ENCODE measurements around the gene TGFBR2. TPM values are rescaled to one million over a fixed set of nuclear protein-coding genes. Genes with fewer than 3 reads are reported as not detected.

The TGFBR2 gene
- total and polyA plus RNA-seq, 10 of the 15 experiments (the other 5 are each of a cell fraction or from before 2014, with no cell fraction given) = 0.02 to 0.98 (median 0.18) TPM; not detected in 1

DNA sequence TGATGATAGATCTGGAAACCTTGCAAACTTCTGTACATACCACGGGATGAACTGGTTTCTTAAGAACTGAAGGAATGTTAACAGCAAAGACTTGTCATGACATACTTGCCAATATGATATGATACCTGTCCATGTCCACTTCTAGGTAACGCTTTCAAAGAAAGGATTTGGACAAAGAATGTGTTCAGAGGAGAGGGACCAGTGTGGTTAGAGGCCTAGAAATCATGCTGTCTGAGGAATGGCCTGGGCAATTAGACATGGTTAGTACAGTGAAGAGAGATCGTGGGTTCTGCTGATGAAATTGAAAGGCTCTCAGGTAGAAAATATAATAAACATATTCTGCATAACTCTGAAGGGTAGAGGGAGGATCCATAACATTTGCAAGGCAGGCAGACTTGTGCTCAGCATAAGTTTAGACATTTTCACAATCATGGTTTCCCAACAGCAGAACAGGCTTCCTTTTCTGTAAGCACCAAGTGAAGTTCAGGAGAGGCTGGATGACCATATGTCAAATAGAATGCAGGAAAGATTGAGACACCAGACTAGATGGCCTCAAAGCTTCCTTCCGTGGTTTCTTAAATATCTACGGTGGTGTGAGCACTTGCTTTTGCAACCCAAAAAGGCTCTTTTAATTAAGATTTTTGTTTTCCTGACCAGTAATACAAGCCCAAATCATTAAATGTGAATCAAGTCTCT is 39.9 kb downstream of the TGFBR2 start:
- in situ Hi-C loops (cut with MboI) = no loop called here

More for the DNA sequence above, 39.9 kb downstream of the TGFBR2 start:
- Histone ChIP-seq H3K79me2 (ENCODE audit: control insufficient read depth, insufficient read depth, low read length) (no peaks in the 10 kb centered on the region), H3K27ac (ENCODE audit: control insufficient read depth, insufficient read depth) (no peak overlapping the region), H3K4me3 (no peak overlapping the region), H3K4me1 (ENCODE audit: control insufficient read depth, insufficient read depth, low read length) (peaks cover 31% of the 10 kb centered on the region), H4K20me1 (ENCODE audit: control insufficient read depth, insufficient read depth) (no peaks in the 10 kb centered on the region), H3K36me3 (ENCODE audit: control insufficient read depth in 2 of 2, insufficient read depth in 2 of 2, low read length in 1 of 2) (no peaks in the 10 kb centered on the region), H3K9me3 (replicated peaks; ENCODE audit: control insufficient read depth, insufficient read depth, low read length) (no peaks in the 10 kb centered on the region; the same call in 2 of the 3 replicates), H2AFZ (ENCODE audit: control insufficient read depth, low read depth, low read length) (no peak overlapping the region), H3K9ac (ENCODE audit: control insufficient read depth, insufficient read depth, low read length) (no peak overlapping the region), H3K4me2 (ENCODE audit: control insufficient read depth, insufficient read depth) (no peak overlapping the region), H3K27me3 (replicated peaks in 1 of 2; ENCODE audit: control insufficient read depth in 2 of 2, insufficient read depth in 2 of 2, low read length in 1 of 2) (peaks cover 0 to 1% of the 10 kb centered on the region in 2 experiments; a peak in 1 of 4 replicates)
- ChIA-PET SMC1A (ENCODE audit: uncharacterized antibody, unreplicated experiment) (interaction anchor here (4.6 kb wide), 1 partner anchor 12 kb away, joined by 23 read pairs; no protein-coding TSS in a partner anchor), CTCF (interaction anchor here (1.0 kb wide), 1 partner anchor 12 kb away, joined by 3 read pairs; no protein-coding TSS in a partner anchor), POLR2A (no interaction called here), RAD21 (ENCODE audit: unreplicated experiment) (no interaction called here)
- intact Hi-C loops (cut with micrococcal nuclease; ENCODE audit: unreplicated experiment) = no loop called here
- BruUV-seq (replicated peaks) = no TSS peak
- DNase-seq (ENCODE audit: low read depth, low spot score) = no peak
- WGBS (ENCODE audit: insufficient coverage, insufficient replicate concordance, low lambda C conversion rate, missing lambda C conversion rate) = 71% methylated on average over 5 of the region's 5 CpGs
- ATAC-seq = no peak
- FAIRE-seq = no peak
- TF ChIP-seq HDAC6 (IDR thresholded peaks at IDR 0.05; ENCODE audit: unreplicated experiment) (no peak), NFYB (IDR thresholded peaks at IDR 0.05; ENCODE audit: insufficient read depth, low read depth, low read length) (no peak), CHD1 (IDR thresholded peaks at IDR 0.05; ENCODE audit: low read depth, low read length) (no peak), WRNIP1 (IDR thresholded peaks at IDR 0.05; ENCODE audit: borderline replicate concordance, low read depth, low read length) (no peak), CBX3 (IDR thresholded peaks at IDR 0.05; ENCODE audit: borderline replicate concordance, low read depth) (no peak), SUZ12 (IDR thresholded peaks at IDR 0.05; ENCODE audit: unreplicated experiment) (no peak), SRF (IDR thresholded peaks at IDR 0.05; ENCODE audit: low read depth in 2 of 2, low read length in 2 of 2) (no peak), TAF1 (IDR thresholded peaks at IDR 0.05; ENCODE audit: borderline replicate concordance, low read depth, low read length) (no peak), CREB1 (IDR thresholded peaks at IDR 0.05; ENCODE audit: low read depth) (no peak), KAT2A (conservative IDR thresholded peaks at IDR 0.05; ENCODE audit: control insufficient read depth, low read depth, low read length) (no peak), TBL1XR1 (IDR thresholded peaks at IDR 0.05; ENCODE audit: low read depth, low read length) (no peak), ZNF274 (IDR thresholded peaks at IDR 0.05; ENCODE audit: insufficient read depth, insufficient read length) (no peak)
- TF ChIP-seq, protein P1, sequence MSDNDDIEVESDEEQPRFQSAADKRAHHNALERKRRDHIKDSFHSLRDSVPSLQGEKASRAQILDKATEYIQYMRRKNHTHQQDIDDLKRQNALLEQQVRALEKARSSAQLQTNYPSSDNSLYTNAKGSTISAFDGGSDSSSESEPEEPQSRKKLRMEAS (IDR thresholded peaks at IDR 0.05; ENCODE audit: low read depth, low read length) = no peak
